DOHH2 (cell line): ENCODE results near the gene RILPL2.

Experiments used
- H3F3A ChIP-seq: fragments of 200-600 bp; sonication (generic), shearing (Covaris generic); 2 replicates; pipeline ENCODE4 v1.6.0; 2016; ENCODE audit warnings: antibody characterized with exemption, mild to moderate bottlenecking; ENCODE audit not compliant: control insufficient read depth, insufficient read depth
- H3K27ac ChIP-seq: fragments of 200-600 bp; sonication (generic); 2 replicates; pipeline ENCODE4 v1.5.1; 2014; ENCODE audit warnings: low read depth, mild to moderate bottlenecking, low read length, moderate library complexity
- H3K27me3 ChIP-seq: fragments of 200-600 bp; sonication (generic); 2 replicates; pipeline ENCODE4 v1.6.1; 2014; ENCODE audit warnings: mild to moderate bottlenecking, low read length, mixed read lengths; ENCODE audit not compliant: control insufficient read depth
- H3K36me3 ChIP-seq: fragments of 200-600 bp; sonication (generic); 2 replicates; pipeline ENCODE4 v1.6.1; 2014; ENCODE audit warnings: mild to moderate bottlenecking, low read length, moderate library complexity, mixed read lengths; ENCODE audit not compliant: control insufficient read depth
- H3K4me1 ChIP-seq: fragments of 200-600 bp; sonication (generic); 2 replicates; pipeline ENCODE4 v1.6.1; 2014; ENCODE audit warnings: mild to moderate bottlenecking, low read length, mixed read lengths; ENCODE audit not compliant: control insufficient read depth
- H3K4me2 ChIP-seq: fragments of 200-600 bp; sonication (generic); 2 replicates; pipeline ENCODE4 v1.6.0; 2014; ENCODE audit warnings: mild to moderate bottlenecking, low read length, moderate library complexity
- H3K4me3 ChIP-seq: fragments of 200-600 bp; sonication (generic); 2 replicates; pipeline ENCODE4 v1.5.1; 2014; ENCODE audit warnings: mild to moderate bottlenecking, low read length, mixed read lengths
- H3K79me2 ChIP-seq: fragments of 200-600 bp; sonication (generic); 2 replicates; pipeline ENCODE4 v1.6.1; 2014; ENCODE audit warnings: mild to moderate bottlenecking, low read length, mixed read lengths; ENCODE audit not compliant: control insufficient read depth
- H3K9me2 ChIP-seq: fragments of 200-600 bp; sonication (generic); replicated peaks from 2 replicates; pipeline ENCODE4 v1.6.1; 2014; ENCODE audit warnings: mild to moderate bottlenecking, low read length, mixed read lengths; ENCODE audit not compliant: control insufficient read depth
- H3K9me3 ChIP-seq: fragments of 200-600 bp; sonication (generic); 2 replicates; pipeline ENCODE4 v1.6.1; 2014; ENCODE audit warnings: antibody characterized with exemption, low read length, mixed read lengths; ENCODE audit not compliant: control insufficient read depth, insufficient read depth
- H4K20me1 ChIP-seq: fragments of 200-600 bp; sonication (generic); 2 replicates; pipeline ENCODE4 v1.6.0; 2014; ENCODE audit warnings: low read depth, mild to moderate bottlenecking, antibody characterized with exemption, low read length, moderate library complexity; ENCODE audit not compliant: control insufficient read depth, insufficient read depth
- CTCF ChIP-seq: fragments of 200-600 bp; sonication (generic); IDR thresholded peaks from one replicate; pipeline ENCODE4 v1.5.1; 2014; ENCODE audit warnings: antibody characterized with exemption, mild to moderate bottlenecking, low read depth, low read length; ENCODE audit not compliant: poor library complexity, severe bottlenecking
- EZH2phosphoT487 ChIP-seq: fragments of 200-600 bp; sonication (generic); IDR thresholded peaks from 2 replicates; pipeline ENCODE4 v1.6.1; 2017; ENCODE audit warnings: borderline replicate concordance, mild to moderate bottlenecking, antibody characterized with exemption, low read length, moderate library complexity, mixed read lengths

Gene RILPL2

GRCh38 chr12:123428591-123428990 is 7.9 kb downstream of the RILPL2 start:
- Histone ChIP-seq H3K4me1 (peaks cover 47% of the 10 kb centered on the region), H3K9me2 (no peaks in the 10 kb centered on the region), H3K79me2 (peaks cover 29% of the 10 kb centered on the region), H3K27me3 (no peaks in the 10 kb centered on the region), H4K20me1 (peaks cover 3% of the 10 kb centered on the region; the same call in 1 of the 2 replicates), H3K36me3 (peaks cover 10% of the 10 kb centered on the region), H3K4me2 (peak overlapping the region; percentile 61), H3K9me3 (no peaks in the 10 kb centered on the region), H3K27ac (peak overlapping the region; percentile 67; the same call in 1 of the 2 replicates), H3F3A (peaks cover 9% of the 10 kb centered on the region), H3K4me3 (no peak overlapping the region; the same call in 1 of the 2 replicates)
- TF ChIP-seq CTCF (no peak), EZH2phosphoT487 (no peak)

DNA sequence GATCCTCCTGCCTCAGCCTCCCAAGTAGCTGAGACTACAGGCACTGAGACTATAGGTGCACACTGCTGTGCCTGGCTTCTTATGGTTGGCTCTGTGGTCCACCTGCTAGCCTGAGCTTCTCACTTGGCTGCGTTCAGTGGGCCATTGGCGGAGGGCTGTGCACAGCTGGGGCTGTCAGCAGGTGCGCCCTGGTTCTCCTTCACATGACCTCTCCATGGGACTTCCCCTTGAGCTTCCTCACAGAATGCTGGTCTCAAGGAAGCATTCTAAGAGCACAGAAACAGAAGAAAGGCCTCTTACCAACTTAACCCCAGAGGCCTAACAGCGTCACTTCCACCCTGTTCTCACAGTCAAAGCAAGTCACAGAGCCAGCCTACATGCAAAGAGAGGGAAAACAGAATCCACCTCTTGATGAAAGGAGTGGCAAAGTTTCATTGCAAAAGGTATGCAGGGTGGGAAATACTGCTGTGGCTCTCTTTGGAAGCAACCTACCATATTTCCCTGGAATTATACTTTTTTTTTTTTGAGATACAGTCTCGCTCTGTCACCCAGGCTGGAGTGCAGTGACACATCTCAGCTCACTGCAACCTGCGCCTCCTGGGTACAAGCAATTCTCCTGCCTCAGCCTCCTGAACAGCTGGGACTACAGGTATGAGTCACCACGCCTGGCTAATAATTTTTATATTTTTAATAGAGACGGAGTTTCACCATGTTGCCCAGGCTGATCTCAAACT is 9.3 kb downstream of the RILPL2 start:
- peak overlapping the region; percentile 67 for H3K27ac ChIP-seq
- peaks cover 15% of the 10 kb centered on the region for H3K79me2 ChIP-seq
- no peaks in the 10 kb centered on the region for H3K27me3 ChIP-seq
- peak overlapping the region; percentile 61 for H3K4me2 ChIP-seq
- H3F3A ChIP-seq: peaks cover 9% of the 10 kb centered on the region
- H3K36me3 ChIP-seq: peaks cover 17% of the 10 kb centered on the region
- no peaks in the 10 kb centered on the region for H3K9me3 ChIP-seq
- TF ChIP-seq EZH2phosphoT487: no peak
- no peak for TF ChIP-seq CTCF
- H4K20me1 ChIP-seq: peaks cover 3% of the 10 kb centered on the region; the same call in 1 of the 2 replicates
- peaks cover 41% of the 10 kb centered on the region for H3K4me1 ChIP-seq
- peak overlapping the region; percentile 47 for H3K4me3 ChIP-seq
- H3K9me2 ChIP-seq: no peaks in the 10 kb centered on the region

- Histone ChIP-seq H3K79me2 (no peaks in the 10 kb centered on the region), H3K27ac (no peak overlapping the region), H3K27me3 (no peaks in the 10 kb centered on the region), H3F3A (no peaks in the 10 kb centered on the region), H4K20me1 (no peaks in the 10 kb centered on the region), H3K9me2 (no peaks in the 10 kb centered on the region), H3K4me3 (no peak overlapping the region), H3K4me1 (peaks cover 11% of the 10 kb centered on the region), H3K9me3 (no peaks in the 10 kb centered on the region), H3K4me2 (no peak overlapping the region), H3K36me3 (peaks cover 13% of the 10 kb centered on the region)
- TF ChIP-seq EZH2phosphoT487: no peak
- TF ChIP-seq CTCF: no peak
These were observed 15.2 kb downstream of the RILPL2 start for GRCh38 chr12:123421314-123421713.
